T follicular helper cell (primary cell): ENCODE data around the gene COG4.

Experiments used
- DNase-seq: peaks from one replicate; pipeline ENCODE4 v3.0.0-alpha.2; 2020; ENCODE audit warnings: low read depth

Gene COG4

DNA sequence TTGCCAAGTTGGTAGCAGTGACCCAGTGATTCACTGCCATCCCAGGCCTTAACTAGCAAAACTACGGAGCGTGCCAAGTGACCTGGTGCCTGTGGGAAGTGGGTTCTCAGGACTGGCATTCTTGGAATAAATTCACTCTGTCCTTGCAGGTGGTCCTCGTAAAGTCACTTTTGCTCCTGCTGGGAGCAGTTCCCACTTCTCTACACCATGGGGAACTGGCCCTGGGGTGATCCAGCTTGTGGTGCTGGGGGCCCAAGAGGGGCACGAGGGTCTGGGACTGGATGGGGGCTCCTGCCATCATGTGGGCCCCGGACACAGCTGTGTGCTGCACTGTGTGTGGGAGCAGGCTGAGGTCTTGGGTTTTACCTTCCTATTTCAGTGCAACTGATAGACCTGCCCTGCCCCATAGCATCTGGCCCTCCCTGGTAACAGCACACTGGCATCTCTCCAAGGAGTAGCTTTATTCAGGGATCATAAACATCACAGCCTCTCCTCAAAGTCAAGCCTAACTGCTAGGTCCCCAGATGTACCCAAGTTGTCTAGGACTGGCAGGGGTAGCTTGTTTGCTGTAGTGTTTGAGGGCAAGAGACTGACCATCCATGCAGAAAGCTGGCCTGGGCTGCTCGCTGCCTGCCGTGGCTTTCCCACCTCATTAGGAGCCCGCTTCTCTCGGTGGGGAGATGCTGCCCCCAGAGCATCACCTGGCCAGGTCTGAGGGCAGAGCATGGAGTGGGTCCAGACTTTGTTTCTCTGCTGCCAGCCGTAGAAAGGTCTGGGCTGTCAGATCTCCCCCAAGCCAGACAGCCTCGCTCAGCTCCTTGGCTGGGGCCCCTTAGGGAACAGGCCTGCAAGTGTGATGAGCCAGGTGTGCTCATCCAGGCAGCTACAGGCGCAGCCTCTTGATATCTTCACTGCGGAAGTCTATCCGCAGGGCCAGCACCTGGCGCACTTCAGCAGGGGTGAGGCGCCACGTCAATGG is 42.9 kb downstream of the COG4 start:
- DNase-seq, result no peak

DNA sequence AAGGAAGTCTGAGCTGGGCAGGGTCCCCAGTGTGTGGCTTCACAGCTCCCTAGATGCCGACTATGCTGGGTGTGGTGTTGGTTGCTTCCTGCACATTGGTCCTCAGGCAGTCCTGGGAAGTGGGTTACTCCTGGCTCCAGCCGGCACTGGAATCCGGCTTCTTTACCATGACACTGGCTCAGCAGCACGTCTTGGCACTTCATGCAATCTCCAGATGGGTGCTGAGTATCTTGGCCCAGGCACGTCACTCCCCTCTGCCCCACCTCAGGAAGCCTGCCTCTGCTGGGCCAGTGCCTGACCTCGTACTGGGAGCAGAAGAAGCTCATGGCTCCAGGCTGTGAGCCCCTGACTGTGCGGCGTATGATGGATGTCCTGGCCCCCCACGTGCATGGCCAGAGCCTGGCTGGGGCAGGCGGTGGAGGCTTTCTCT is 44.4 kb downstream of the COG4 start:
- DNase-seq, result no peak

DNA sequence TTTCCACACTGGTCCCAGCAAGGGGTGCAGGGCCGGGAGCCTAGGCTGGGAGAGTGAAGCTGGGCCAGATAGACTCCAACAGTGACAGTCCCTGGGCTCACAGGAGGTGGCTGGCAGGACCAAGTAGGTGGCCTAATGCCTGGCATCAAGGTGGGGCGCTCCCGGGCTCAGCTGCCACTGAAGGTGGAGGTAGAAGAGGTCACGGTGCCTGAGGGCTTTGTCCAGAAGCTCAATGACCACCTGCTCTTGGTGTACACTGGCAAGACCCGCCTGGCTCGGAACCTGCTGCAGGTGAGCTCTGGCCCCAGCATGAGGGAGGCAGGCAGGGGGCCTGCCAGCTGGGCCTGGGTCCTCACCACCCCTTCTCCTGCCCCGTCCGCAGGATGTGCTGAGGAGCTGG is 45.2 kb downstream of the COG4 start:
- no peak for DNase-seq

DNA sequence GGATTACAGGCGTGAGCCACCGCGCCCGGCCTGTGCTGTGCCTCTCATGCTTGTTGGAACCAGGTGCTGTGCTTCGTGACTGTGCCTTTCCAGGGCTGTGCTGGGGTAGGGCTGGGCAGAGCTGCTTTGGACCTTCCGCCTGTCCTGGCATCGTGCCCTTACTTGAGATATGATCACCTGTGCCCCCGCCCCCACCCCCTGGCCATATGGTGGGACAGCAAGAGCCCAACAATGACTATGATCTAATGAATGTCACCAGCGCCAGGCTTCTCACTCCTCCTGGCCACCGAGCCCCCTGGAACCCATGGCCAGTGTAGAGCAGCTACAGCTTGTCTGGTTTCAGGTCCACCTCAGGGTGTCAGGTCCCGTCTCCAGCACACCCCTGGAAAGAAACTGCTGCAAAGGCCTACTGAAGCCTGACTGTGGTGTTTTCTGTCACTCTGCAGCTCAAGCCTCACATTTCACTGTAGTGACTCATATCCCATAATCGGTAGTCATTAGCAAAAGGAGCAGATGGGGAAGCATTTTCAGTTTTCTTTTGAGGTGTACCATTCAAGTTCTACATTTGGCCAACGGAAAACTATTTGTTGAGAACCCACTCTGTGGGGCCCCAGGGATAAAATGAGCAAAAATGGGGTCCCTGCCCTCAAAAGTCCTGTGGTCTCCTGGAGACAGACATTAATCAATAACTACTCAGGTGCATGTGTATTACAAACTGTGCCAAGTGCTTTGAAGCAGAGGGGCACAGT is 46.9 kb downstream of the COG4 start:
- DNase-seq, result no peak

DNA sequence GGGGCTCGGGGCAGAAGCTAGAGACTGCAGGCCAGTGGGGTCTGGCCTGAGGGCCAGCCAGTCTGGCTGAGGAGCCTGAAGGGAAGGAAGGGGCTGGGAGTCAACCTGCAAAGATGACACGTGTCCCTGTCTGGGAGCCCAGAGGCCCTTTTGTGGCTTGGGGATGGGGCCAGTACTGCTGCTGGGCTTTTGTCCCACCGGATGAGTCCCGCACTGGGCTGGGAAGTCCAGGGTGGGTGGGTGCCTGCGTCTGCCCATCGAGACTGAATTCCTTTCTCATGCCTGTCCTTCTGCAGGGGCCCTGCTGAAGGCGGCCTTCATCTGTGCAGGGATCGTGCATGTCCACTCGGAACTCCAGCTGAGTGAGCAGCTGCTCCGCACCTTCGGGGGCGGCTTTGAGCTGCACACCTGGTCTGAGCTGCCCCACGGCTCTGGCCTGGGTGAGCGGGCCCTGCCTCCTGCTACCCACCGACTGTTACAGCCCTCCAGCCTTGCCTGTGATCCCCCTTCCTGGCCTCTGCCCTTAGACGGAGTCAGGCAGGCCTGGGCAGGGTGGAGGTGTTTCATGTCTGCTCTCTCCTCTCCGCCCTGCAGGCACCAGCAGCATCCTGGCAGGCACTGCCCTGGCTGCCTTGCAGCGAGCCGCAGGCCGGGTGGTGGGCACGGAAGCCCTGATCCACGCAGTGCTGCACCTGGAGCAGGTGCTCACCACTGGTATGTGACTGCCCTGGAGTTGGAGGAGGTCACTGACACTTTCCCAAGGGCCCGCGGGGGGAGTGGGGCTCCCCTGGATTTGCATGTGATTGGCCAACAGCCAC is 48.1 kb downstream of the COG4 start:
- DNase-seq, result no peak

DNA sequence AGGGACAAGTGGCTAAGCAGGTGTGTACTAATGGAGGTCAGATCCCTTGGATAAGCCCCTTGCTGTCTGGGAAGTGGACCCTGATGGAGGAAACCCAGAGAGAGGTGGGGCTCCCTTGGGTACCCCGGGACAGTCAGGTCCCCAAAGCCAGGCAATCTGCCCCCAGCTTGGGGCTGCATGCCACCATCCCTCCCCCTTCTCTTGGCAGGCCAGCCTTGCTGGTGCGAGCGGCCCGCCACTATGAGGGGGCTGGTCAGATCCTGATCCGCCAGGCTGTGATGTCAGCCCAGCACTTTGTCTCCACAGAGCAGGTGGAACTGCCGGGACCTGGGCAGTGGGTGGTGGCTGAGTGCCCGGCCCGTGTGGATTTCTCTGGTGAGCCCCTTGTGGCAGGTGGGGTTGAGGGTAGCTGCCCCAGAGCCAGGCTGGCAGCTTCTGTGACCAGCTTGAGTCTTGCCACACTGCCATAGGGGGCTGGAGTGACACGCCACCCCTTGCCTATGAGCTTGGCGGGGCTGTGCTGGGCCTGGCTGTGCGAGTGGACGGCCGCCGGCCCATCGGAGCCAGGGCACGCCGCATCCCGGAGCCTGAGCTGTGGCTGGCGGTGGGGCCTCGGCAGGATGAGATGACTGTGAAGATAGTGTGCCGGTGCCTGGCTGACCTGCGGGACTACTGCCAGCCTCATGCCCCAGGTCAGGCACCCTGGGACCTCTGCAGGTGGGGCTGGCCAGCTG is 48.9 kb downstream of the COG4 start:
- DNase-seq, result no peak

DNA sequence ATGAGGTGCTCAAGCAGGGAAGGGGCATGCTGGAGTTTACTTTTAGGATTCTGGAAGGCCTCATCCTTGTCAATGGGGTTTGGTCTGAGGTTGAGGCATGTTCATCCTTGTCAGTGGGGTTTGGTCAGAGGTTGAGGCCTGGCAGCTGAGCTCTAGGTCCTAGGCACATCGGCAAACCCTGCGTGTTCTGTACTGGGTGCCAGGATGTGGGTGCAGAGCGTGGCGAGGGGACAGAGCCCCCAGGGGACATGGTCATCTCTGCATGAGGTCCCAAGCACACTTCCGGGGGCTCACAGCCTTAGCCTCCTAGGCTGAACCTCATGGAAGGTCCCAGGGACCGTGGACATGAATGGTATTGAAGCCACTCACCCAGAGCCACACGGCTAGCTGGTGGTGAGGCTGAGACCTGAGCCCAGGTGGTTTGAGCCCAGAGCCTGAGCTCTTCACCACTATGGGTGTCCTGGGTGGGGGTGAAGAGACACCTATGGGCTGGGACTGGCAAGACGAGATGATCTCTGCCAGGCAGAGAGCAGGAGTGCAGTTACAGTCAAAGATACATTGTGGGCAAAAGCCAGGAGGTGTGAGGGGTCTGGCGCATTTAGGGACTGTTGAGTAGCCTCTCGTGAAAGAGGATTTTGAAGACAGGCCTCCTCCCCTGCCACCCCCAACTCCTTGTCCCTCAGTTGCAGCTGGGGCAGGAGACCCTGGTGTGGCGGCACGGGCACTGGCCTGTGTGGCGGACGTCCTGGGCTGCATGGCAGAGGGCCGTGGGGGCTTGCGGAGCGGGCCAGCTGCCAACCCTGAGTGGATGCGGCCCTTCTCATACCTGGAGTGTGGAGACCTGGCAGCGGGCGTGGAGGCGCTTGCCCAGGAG is 49.7 kb downstream of the COG4 start:
- no peak for DNase-seq

DNA sequence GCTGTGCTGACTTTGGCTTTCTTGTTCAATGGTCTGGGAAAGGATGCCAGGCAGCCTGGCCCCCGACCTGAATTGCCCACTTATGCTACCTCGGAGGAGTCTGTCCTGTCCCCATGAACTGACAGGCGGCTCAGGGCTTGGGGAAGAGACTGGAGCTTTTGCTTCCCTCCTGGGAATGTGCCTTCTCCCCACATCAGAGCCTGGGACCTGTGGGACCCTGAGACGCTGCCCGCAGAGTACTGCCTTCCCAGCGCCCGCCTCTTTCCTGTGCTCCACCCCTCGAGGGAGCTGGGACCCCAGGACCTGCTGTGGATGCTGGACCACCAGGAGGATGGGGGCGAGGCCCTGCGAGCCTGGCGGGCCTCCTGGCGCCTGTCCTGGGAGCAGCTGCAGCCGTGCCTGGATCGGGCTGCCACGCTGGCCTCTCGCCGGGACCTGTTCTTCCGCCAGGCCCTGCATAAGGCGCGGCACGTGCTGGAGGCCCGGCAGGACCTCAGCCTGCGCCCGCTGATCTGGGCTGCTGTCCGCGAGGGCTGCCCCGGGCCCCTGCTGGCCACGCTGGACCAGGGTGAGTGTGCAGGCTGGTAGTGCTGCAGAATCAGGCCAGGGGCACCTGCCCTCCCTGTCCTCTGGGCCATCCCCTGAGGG is 50.4 kb downstream of the COG4 start:
- no peak for DNase-seq

DNA sequence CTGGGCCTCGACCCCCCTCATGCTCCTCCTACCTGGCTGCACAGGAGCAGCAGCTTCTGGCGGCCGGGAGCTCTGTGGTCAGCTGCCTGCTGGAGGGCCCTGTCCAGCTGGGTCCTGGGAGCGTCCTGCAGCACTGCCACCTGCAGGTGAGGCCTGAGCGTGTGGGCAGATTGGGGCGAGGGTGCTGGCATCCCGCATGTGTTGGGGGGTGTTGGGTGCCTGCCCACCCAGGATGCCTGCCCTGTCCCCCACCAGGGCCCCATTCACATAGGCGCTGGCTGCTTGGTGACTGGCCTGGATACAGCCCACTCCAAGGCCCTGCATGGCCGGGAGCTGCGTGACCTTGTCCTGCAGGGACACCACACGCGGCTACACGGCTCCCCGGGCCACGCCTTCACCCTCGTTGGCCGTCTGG is 52.4 kb downstream of the COG4 start:
- no peak for DNase-seq

DNA sequence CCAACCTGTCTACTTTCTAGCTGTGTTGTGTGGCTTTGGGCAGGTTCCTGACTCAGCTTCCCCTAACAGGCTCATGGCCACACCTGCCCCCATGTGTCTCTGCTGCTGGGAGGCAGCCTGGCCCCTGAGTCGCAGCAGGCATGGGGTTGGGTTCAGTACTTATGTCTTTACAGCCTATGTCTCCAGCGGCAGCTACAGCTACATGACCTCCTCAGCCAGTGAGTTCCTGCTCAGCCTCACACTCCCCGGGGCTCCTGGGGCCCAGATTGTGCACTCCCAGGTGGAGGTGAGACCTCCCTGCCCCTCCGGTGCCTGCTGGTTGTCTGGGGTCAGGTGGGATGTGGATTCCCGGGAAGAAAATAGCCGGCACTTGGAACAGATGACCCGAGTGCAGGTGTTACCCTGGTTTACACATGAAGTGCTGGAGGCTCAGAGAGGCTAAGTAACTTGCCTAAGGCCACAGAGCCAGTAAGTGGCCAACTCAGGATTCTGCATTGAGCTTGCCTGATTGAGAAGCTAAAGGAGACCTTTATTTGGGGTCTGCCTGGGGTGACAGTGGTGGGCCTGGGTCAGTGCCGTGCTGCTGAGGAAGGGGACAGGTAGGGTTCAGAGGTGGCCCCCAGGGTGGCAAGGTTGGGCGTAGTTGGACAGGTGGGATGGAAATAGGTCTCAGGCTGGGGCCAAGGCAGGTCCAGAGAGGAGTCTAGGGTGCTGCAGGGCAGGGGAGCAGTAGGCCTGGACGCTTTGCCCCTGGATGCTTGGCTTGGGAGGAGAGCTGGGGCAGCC is 53.0 kb downstream of the COG4 start:
- no peak for DNase-seq

DNA sequence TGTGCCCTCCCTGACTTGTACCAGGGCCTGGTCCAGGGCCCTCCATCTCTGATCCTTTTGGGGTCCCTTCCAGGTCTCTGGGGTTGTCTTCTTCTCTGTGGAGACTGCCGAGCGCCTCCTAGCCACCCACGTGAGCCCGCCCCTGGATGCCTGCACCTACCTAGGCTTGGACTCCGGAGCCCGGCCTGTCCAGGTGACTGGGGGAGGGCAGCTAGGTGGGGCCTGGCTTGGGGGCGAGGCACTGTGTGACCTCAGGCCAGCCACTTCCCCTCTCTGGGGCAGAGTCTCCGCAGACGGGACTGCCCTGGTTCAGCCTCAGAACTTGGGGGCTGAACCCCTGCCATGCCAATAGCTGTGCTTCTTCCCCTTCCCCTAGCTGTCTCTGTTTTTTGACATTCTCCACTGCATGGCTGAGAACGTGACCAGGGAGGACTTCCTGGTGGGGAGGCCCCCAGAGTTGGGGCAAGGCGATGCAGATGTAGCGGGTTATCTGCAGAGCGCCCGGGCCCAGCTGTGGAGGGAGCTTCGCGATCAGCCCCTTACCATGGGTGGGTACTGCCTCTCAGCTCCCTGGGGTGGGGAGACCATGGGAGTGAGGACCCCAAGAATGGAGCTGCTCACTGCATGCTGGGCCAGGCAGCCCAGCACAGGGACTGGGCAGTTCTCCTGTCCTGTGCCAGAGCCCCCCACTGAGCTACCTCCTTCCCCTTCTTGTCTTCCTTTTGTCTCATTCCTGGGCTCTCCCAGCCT is 54.4 kb downstream of the COG4 start:
- DNase-seq, result no peak

DNA sequence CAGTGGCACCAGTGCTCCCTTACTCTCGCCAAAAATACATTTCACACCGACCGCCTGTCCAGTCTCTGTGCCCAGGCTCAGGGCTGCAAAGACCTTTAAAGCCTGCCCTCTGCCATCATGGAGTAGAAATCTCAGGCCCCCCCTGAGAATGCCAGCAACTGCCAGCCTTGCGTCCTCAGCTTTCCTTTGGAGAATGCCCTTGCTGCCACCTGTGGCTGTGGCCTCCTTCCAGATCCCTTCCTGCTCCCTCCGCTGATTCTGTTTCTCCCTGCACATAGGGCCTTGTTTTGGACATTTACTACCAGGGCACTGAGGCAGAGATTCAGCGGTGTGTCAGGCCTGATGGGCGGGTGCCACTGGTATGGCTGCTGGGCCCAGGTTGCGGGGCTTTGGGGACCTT is 55.7 kb downstream of the COG4 start:
- DNase-seq, result no peak

DNA sequence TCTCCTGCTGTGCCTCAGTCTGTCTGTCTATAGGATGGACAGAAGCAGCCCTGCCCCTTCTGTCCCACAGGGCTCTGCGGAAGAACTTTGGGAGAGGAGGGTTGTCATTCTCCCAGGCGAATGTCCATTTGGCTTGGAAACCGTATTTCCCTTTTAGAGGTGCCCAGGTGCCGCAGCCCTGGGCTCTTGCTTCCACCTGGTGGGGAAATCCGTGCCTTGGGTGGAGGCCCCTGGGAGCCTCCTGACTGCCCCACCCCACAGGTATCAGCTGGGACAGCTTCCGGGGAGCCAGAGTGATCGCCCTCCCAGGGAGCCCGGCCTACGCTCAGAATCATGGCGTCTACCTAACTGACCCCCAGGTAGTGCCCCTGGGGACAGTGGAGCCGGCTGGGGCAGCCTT is 56.2 kb downstream of the COG4 start:
- no peak for DNase-seq

DNA sequence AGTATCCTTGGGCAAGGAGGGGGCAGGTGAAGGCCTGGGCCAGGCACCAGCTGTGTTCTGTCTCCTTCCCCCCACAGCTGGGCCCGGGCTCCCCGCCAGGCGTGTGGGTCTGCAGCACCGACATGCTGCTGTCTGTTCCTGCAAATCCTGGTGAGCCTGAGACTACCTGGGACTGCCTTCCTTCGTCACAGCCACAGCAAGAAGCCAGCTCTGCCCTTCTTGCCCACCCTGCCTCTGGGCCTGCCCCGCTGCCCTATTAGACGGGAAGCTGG is 56.6 kb downstream of the COG4 start:
- no peak for DNase-seq

DNA sequence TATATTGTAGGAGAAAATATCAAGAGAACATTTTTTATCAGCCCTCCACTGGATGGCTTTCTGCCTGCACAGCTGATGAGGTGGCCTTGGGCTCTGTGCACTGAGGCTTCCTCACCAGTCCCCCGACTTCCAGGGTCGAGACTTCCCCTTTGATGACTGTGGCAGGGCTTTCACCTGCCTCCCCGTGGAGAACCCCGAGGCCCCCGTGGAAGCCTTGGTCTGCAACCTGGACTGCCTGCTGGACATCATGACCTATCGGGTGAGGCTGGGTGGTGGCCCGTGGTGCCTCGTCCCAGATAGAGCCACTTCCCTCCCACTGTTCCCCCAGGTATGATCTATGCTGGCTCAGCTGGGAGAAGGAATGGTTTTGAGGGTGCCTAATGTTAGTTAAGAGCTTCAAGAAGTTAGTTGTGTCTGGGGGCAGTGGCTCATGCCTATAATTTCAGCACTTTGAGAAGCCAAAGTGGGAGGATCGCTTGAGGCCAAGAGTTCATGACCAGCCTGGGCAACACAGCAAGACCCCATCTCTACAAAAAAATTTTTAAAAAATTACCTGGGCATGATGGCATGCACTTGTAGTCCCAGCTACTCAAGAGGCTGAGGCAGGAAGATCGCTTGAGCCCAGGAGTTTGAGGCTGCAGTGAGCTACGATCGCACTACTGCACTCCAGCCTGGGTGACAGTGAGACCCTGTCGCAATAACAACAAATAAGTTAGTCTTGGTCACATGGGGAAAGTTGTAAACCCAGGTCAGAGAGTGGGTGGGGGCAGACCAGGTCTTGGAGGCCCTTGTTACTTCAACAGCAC is 57.2 kb downstream of the COG4 start:
- DNase-seq, result no peak

DNA sequence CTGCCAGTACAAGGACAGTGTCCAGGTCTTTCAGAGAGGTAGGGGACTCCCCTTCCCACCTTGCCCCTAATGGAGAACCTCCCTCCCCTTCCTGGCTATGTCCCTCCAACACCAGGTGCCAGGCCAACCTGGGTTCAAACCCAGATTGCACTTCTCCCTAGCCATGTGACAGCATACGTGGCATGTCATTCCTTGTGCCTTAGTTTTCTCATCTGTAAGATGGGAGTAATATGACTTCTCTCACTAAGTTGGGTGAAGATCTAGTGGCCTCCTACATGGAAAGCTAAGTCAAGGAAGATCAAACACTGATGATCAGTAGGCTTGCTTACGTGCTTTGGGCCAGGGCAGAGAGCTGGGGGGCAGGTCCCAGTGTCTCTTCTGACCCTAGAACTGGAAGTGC is 60.1 kb downstream of the COG4 start:
- DNase-seq, result no peak

DNA sequence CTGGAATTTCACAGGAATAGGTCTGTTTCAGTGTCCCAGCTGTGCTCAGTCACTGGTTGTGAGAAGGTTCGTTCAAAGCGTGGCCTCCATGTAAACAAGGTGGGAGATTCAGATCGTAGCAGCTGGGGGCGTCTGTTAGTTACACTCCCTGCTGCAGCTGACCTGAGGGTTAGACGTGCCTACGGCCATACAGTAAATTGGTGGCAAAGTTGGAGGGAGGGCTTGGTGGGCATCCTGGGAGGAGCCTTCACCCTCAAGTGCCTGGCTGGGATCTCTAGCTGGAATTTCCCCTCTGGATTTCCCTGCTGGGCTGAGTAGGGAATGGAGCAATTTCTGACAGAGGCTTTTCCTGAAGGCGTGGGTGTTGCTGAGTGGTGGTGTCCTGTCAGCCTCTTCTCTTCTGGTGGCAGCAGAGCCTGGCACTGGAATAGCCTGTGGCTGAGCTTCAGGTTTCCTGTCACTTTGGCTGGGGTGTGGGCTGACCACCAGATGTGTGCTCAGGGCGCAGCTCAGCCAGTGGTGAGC is 62.6 kb downstream of the COG4 start:
- no peak for DNase-seq
